MCF 10A (cell line): ENCODE data around the gene SLC35B2. TPM values are rescaled to one million over a fixed set of nuclear protein-coding genes. Genes with fewer than 3 reads are reported as not detected.

Experiments used
- BruUV-seq: library from RNA; stranded (reverse); fragments of 400-500 nt; replicated peaks from 2 replicates; lab custom pipeline; 2021; lab: Mats Ljungman, UMichigan
- CTCF ChIA-PET: fragments of 300-600 bp; sonication (Branson Sonifier 250); formaldehyde crosslinking; extraction: SDS; loops from one replicate; lab custom pipeline; 2021; ENCODE audit warnings: antibody characterized with exemption, inconsistent platforms; lab: Yijun Ruan, JAX
- POLR2A ChIA-PET: fragments of 300-600, 350-650 bp; sonication (Branson Sonifier 250); formaldehyde crosslinking; extraction: SDS; loops from one replicate; lab custom pipeline; 2020; ENCODE audit warnings: antibody characterized with exemption, inconsistent platforms; lab: Yijun Ruan, JAX
- DNase-seq: peaks from one replicate; pipeline ENCODE4 v3.0.0-alpha.2; 2018; ENCODE audit not compliant: unreplicated experiment
- H3K27ac Mint-ChIP-seq: one replicate; pipeline ENCODE4 v1.8.0; 2022; ENCODE audit warnings: mild to moderate bottlenecking, low read depth, mixed read lengths; ENCODE audit not compliant: unreplicated experiment
- H3K27me3 Mint-ChIP-seq: one replicate; pipeline ENCODE4 v1.8.0; 2022; ENCODE audit warnings: mixed read lengths; ENCODE audit not compliant: insufficient read depth, unreplicated experiment
- H3K36me3 Mint-ChIP-seq: one replicate; pipeline ENCODE4 v1.8.0; 2022; ENCODE audit warnings: mild to moderate bottlenecking, moderate library complexity, mixed read lengths; ENCODE audit not compliant: insufficient read depth, unreplicated experiment
- H3K4me1 Mint-ChIP-seq: one replicate; pipeline ENCODE4 v1.8.0; 2022; ENCODE audit warnings: mixed read lengths; ENCODE audit not compliant: insufficient read depth, unreplicated experiment
- H3K4me3 Mint-ChIP-seq: one replicate; pipeline ENCODE4 v1.8.0; 2022; ENCODE audit warnings: mild to moderate bottlenecking, moderate library complexity, mixed read lengths; ENCODE audit not compliant: unreplicated experiment
- H3K9me3 Mint-ChIP-seq: one replicate; pipeline ENCODE4 v1.8.0; 2022; ENCODE audit warnings: mixed read lengths; ENCODE audit not compliant: unreplicated experiment
- intact Hi-C: fragments of 100-400 bp; cut with micrococcal nuclease; formaldehyde crosslinking; loops from 2 replicates; pipeline ENCODE4 v1.14.1; 2022
- total RNA-seq: library from RNA; stranded (reverse); gene quantifications from 2 replicates; pipeline ENCODE4 v1.2.3, GENCODE V29; 2022
- TF ChIP-seq, protein P1 (sequence below): fragments of 200-600 bp; IDR thresholded peaks from one replicate; pipeline ENCODE4 v1.8.0; 2022; ENCODE audit warnings: antibody characterized with exemption, mild to moderate bottlenecking; ENCODE audit not compliant: unreplicated experiment

The SLC35B2 gene
- total RNA-seq, 1 experiment from 2014 or later: 27.1 TPM

DNA sequence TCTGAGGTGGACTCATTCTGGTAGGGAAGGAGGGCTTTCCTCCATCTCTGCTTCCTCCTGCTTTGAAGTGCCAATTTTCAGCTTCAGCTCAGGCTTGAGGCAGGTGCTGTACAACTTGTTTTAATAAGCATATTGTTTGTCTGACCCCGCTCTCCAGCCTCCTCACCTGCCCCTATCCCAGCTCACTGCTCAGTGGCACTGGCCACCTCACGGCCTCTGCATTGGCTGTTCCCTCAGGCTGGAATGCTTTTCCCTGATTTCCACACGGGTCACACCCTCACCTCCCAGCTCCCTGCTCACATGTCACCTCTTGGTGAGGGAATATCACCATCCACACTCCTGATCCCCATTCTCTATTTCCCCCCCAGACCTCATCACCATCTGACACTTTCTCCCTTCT lies 41.5 kb upstream of the SLC35B2 start:
- no peak overlapping the region for H3K4me3 Mint-ChIP-seq
- BruUV-seq: no TSS peak
- intact Hi-C loops: no loop called here
- H3K27ac Mint-ChIP-seq: peak overlapping the region; percentile 20
- peaks cover 4% of the 10 kb centered on the region for H3K4me1 Mint-ChIP-seq
- H3K9me3 Mint-ChIP-seq: no peaks in the 10 kb centered on the region
- peaks cover 22% of the 10 kb centered on the region for H3K27me3 Mint-ChIP-seq
- CTCF ChIA-PET: interaction anchor here (0.7 to 1.5 kb wide), 3 partner anchors 9 to 40 kb away, joined by 4 to 5 read pairs (median 4); partner anchors contain the start of gene AARS2
- TF ChIP-seq, protein P1, sequence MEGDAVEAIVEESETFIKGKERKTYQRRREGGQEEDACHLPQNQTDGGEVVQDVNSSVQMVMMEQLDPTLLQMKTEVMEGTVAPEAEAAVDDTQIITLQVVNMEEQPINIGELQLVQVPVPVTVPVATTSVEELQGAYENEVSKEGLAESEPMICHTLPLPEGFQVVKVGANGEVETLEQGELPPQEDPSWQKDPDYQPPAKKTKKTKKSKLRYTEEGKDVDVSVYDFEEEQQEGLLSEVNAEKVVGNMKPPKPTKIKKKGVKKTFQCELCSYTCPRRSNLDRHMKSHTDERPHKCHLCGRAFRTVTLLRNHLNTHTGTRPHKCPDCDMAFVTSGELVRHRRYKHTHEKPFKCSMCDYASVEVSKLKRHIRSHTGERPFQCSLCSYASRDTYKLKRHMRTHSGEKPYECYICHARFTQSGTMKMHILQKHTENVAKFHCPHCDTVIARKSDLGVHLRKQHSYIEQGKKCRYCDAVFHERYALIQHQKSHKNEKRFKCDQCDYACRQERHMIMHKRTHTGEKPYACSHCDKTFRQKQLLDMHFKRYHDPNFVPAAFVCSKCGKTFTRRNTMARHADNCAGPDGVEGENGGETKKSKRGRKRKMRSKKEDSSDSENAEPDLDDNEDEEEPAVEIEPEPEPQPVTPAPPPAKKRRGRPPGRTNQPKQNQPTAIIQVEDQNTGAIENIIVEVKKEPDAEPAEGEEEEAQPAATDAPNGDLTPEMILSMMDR: no peak
- POLR2A ChIA-PET: interaction anchor here (0.6 to 2.0 kb wide), 4 partner anchors 8 to 1940 kb away, joined by 4 to 7 read pairs (median 5); partner anchors contain the start of gene AARS2
- peaks cover 29% of the 10 kb centered on the region for H3K36me3 Mint-ChIP-seq
- DNase-seq: no peak

DNA sequence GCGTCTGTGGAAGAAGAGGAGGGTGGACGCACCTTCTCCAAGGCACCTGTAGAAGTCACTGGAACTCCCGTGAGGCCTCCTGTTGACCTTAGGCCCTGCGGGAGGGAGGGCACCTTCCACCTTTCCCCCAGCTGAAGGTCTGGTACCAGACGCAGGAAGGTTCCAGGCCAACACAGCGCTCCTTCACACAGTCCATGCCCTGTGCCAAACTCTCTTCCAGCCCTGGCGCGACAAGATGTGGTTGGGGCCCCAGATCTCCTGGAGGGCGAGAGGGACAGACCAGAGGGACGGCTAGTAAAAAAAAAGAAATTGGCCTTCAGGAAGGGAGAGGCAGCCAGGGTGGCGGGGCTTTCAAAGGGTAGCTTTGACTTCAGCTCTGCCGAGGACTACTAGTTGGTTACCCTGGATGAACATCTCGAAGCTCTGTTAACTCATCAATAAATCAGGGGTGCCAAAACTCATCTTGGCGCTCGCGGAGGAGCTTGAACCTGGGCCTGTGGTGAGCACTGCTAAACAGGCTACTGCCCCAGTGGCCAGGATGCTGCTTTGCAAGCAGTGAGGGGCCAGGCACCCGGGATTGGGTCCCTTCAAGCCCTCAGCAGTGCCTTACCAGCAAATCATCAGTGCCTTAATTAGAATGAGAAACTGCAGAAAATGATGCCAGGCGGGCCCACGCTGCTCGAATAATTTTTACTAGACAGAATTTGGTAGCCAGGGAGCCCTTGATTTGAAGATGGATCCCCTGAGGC lies 40.9 kb upstream of the SLC35B2 start:
- peak overlapping the region; percentile 20 for H3K27ac Mint-ChIP-seq
- H3K4me1 Mint-ChIP-seq: peaks cover 4% of the 10 kb centered on the region
- peak overlapping the region; percentile 43 for H3K4me3 Mint-ChIP-seq
- BruUV-seq: no TSS peak
- H3K9me3 Mint-ChIP-seq: no peaks in the 10 kb centered on the region
- TF ChIP-seq, protein P1: no peak
- H3K36me3 Mint-ChIP-seq: peaks cover 29% of the 10 kb centered on the region
- ChIA-PET POLR2A (interaction anchor here (0.7 to 2.0 kb wide), 2 partner anchors 8 to 15 kb away, joined by 4 to 7 read pairs; partner anchors contain the start of gene AARS2), CTCF (interaction anchor here (0.6 to 1.5 kb wide), 4 partner anchors 10 to 473 kb away, joined by 3 to 5 read pairs (median 4); partner anchors contain the start of gene AARS2)
- H3K27me3 Mint-ChIP-seq: peaks cover 22% of the 10 kb centered on the region
- intact Hi-C loops: no loop called here
- no peak for DNase-seq

DNA sequence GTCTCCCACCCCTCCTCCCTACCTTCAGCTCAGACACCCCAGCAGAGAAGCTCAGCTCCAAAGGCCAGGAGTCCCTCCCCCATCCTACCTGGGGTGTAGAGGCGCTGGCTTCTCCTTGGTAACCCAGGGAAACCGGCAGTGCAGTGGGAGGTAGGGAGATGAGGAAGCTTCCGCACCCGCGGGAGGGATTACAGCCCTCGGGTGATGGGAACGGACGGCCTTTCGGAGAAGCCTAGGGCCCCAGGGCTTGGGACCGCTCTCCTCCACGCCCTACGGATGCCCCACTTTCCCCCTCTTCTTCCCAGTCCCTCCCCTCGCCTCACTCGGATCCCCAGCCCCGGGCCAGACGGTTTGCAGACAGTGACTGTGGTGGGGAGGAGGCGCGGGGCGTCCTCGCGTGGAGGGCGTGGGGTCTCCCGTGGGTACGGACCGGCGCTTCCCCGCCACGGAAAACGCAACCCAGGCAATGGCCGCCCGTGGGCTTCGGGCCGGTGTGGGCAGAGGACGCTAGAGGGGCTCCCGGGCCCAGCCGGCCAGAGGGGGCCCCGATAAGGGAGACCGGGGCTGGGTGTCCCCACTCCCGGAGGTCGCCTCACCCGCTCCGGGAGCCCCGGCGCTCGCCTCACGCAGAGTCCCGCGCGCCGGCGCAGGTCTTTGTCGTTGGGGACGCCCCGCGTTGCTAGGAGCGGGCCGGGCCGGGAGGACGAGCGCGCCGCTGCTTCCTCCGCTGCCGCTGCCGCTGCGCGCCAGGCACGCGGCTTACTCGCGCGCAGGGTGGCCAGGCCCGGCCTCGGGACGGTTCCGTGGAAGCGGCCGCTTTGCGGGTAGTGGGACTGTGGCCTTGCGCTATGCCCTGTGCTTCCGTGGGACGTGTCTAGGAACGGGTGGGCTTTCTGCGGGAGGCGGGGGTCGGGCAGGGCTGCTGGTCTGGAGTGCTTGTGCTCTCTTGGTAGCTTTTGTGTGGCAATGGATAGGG lies 40.0 kb upstream of the SLC35B2 start:
- DNase-seq: no peak
- ChIA-PET CTCF (interaction anchor here (0.6 to 1.5 kb wide), 3 partner anchors 14 to 87 kb away, joined by 3 to 5 read pairs (median 4); no protein-coding TSS in a partner anchor), POLR2A (interaction anchor here (2.0 kb wide), 2 partner anchors 12 to 16 kb away, joined by 6 to 7 read pairs; partner anchors contain the start of gene AARS2)
- TF ChIP-seq, protein P1: no peak
- Mint-ChIP-seq H3K4me3 (peak overlapping the region; percentile 43), H3K27me3 (peaks cover 28% of the 10 kb centered on the region), H3K36me3 (peaks cover 29% of the 10 kb centered on the region), H3K4me1 (peaks cover 4% of the 10 kb centered on the region), H3K9me3 (no peaks in the 10 kb centered on the region), H3K27ac (no peak overlapping the region)
- intact Hi-C loops: no loop called here
- no TSS peak for BruUV-seq
